Activated CD8-positive, alpha-beta memory T cell treated with anti-CD3 and anti-CD28 coated beads, Interleukin-2, amount 50 U/mL, for 4 hours (primary cell): ENCODE results near the gene TICAM2.

Experiments
- DNase-seq: peaks from one replicate; pipeline ENCODE4 v3.0.0-alpha.2; 2020

Gene TICAM2

GRCh38 chr5:115530426-115530825 lies 71.9 kb downstream of the TICAM2 start:
- DNase-seq: no peak
